Cardiac fibroblast (primary cell): ENCODE measurements around the gene TBX2.

ENCODE experiments used
- DNase-seq, 2 donors: peaks; one replicate each; pipeline versions ENCODE4 v3.0.0 to v3.0.0-alpha.2; 2010; ENCODE audit warnings: low read depth in 2 of 2
- H3K4me3 ChIP-seq, 2 donors: replicated peaks in 1 of 2; 1 replicate in 1 of 2; 2 replicates in 1 of 2; pipeline ENCODE4 v1.5.1; 2011; ENCODE audit warnings: low read depth in 2 of 2, low read length in 2 of 2, mild to moderate bottlenecking in 2 of 2, moderate library complexity in 1 of 2
- TF ChIP-seq, protein P1 (sequence below): IDR thresholded peaks from one replicate; pipeline ENCODE4 v1.5.1; 2011; ENCODE audit warnings: low read depth, mild to moderate bottlenecking, low read length, inconsistent platforms

Gene TBX2

DNA sequence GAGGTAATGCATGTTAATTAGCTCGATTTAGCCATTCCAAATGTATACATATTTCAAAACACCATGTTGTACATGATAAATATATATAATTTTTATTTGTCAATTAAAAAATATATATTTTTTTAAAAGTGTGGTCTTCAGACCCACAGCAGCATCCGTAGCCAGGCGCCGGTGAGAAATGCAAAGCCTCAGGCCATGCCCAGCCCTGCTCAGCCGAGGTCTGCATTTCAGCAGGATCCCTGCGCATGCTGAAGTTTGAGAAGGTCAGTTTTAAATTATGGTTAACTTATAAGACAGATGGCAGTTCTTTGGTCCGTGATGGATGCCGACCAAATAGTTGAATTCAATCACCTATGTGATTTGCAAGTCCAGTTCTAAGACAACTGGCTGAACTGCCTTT, 28.0 kb upstream of the TBX2 start:
- no peak for DNase-seq
- TF ChIP-seq, protein P1, sequence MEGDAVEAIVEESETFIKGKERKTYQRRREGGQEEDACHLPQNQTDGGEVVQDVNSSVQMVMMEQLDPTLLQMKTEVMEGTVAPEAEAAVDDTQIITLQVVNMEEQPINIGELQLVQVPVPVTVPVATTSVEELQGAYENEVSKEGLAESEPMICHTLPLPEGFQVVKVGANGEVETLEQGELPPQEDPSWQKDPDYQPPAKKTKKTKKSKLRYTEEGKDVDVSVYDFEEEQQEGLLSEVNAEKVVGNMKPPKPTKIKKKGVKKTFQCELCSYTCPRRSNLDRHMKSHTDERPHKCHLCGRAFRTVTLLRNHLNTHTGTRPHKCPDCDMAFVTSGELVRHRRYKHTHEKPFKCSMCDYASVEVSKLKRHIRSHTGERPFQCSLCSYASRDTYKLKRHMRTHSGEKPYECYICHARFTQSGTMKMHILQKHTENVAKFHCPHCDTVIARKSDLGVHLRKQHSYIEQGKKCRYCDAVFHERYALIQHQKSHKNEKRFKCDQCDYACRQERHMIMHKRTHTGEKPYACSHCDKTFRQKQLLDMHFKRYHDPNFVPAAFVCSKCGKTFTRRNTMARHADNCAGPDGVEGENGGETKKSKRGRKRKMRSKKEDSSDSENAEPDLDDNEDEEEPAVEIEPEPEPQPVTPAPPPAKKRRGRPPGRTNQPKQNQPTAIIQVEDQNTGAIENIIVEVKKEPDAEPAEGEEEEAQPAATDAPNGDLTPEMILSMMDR, result no peak
- H3K4me3 ChIP-seq, result no peak overlapping the region

DNA sequence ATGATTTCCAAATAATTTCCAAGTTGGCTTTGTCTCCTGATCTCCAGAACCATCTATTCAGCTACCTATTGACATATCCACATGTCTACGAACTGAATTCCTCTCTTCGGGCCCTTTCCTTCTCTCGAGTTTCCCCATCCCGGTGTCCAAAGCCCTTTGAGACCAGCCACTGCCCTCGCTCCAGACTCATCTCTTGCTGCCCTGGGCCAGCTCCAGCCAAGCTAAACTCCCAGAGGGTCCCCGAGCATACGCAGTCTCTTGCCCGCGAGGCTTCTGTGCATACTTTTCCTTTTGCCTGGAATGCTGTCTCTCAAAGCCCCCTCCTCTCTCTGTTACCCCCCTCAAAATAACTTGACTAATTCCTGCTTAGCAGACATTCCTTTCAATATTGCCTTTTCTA, 27.2 kb upstream of the TBX2 start:
- no peak for DNase-seq
- TF ChIP-seq, protein P1, result no peak
- H3K4me3 ChIP-seq, result no peak overlapping the region

DNA sequence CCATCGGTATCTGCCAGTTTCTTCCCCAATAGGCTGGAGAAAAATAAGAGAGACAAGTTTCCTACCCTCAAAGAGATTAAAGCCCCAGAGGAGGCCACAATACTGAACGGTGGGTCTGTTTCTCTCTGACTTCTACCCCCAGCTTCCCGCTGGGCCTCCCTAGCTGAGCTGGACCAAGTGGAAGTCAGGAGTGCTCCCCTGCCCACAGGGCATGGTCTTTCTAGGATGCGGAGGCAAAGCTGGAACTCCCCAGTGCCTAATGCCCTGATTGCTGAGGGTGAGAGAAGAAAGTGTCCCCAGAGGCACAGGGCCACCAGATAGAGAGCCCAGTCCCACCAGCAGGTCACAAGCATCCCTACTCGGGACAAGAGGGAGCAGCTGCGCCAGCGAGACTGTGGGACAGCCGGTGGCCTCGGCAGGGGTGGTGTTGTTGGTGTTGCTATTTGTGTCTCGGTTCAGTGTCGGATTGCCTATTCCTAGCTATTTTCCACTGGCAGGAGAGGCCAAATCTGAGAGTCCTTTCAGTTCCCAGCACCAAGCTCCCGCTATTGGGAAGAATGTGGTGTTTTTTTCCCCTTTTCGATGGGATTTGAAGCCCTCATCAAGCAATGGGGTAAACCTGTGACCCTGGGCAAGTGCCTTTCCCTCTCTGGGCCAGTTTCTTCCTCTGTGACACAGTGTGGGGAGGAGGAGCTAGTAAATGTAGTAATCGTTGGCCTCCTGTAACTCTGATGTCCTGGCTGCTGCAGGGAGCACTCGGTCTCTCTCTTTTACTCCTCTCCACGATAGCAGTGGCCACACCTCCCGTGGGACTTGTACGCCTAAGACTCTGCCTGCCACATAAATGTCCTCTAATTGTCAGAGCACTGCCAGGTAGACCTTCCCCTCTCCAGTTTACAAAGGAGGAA, 22.5 kb upstream of the TBX2 start:
- H3K4me3 ChIP-seq, result no peak overlapping the region
- TF ChIP-seq, protein P1, result no peak
- DNase-seq, result no peak

DNA sequence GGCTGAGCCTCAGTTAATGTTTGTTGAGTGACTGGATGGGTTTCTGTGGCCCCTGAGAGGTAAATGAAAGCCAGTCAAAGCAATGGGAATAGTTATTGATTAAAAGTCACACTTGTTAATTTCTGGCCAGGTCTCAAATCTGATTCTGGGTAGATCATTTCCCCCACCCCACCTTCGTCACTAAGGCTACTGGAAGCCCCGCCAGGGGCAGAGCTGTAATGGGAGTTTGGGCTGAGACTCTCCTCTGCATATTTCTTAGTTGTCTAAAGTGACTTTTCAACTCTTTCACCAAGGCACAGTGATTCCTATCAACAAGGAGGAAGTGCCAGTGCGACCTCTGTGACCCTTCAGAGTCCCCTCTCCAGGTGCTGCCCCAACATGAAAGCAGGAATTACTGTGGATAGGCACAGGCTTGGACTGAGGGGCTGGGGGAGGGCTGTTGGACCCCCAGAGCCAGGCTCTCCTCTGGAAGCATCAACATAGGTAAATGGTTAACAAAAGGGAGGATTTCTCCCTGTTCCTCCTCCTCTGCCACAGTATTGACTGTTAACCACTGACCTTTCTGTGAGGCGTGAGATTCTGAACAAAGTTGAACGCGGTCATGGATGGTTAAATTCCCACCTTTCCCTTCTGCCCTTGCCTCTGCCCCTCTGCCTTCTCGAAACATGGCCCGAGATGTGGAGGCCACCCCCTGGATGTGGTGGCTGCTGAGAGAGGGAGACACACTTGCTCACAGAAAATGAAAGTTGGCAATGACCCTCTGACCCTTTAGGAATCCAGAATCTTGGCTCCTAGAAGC, 20.8 kb upstream of the TBX2 start:
- H3K4me3 ChIP-seq, result no peak overlapping the region
- DNase-seq, result no peak
- TF ChIP-seq, protein P1, result no peak

DNA sequence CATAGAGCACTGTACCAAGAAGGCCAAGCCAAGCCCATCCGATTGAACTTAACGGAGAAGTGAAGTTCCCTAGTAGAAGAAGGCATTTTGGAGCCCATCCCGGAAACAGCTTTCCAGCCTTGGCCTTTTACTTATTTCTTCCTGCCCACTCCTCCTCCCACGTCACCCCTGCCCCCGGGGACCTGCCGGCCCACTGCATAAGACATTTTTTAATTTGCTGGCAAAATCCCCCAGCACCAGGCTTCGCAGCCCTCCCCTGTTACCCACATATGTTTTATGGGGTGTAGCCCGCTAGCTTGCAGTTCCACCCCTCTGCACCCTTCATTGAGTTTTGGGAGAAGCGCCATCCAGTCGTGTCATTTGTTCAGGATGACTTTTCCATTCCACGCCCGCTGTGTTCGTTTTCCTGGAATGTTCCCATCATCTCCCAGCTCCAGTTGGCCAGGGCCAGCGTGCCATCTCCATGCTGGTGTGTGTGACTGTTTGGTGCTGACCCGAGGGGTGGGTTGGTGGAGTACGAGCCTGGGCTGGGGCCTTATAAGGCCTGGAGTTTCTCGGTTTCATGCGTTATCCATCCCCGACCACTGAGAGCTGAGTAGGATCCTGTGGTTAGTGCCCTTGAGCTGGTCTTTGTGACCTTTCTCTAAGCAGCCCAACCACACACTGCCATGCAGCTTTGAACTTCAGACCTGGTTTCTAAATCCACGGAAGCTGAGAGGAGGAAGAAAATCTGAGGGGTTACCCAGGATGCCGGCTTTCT, 20.0 kb upstream of the TBX2 start:
- no peak for DNase-seq
- TF ChIP-seq, protein P1, result no peak
- no peak overlapping the region for H3K4me3 ChIP-seq

DNA sequence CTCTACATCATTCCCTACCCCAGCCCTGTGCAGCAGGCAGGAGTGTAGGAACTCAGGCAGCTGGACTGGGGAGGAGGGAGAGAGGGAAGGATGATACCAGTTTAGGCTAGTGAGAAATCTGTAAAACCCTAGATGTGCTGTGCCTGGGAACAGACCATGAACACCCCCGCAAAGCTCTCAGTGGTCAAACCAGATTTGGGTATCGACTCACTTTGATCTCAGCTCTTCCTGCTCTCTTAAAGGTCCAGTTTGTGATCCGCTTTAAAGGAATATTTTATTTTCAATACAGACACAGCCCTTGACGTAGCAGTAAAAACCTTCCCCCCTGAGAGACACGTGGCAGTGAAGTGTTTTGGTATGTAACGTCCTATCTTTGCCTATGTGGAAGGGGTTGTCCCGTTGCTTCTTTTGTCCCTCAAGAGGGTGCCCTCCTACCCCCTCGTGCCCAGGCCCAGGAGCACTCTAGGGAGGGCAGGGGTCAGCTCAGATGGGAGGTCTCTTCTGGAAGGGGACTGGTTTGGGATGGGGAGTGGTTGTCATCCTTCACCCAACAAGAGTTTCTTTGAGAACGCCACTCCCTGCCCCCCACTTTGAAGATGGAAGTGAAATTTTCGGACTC, 19.3 kb upstream of the TBX2 start:
- no peak for DNase-seq
- TF ChIP-seq, protein P1, result no peak
- no peak overlapping the region for H3K4me3 ChIP-seq
